Stimulated activated CD4-positive, alpha-beta T cell treated with anti-CD3 and anti-CD28 coated beads, TNF-alpha, amount 100 ng/mL, for 1 hour (primary cell): ENCODE data around the gene FARP1.

ENCODE experiments used
- DNase-seq, 3 donors: peaks; one replicate each; pipeline ENCODE4 v3.0.0-alpha.2; 2020; ENCODE audit warnings: low read depth in 3 of 3, low spot score in 1 of 3

FARP1 gene

DNA sequence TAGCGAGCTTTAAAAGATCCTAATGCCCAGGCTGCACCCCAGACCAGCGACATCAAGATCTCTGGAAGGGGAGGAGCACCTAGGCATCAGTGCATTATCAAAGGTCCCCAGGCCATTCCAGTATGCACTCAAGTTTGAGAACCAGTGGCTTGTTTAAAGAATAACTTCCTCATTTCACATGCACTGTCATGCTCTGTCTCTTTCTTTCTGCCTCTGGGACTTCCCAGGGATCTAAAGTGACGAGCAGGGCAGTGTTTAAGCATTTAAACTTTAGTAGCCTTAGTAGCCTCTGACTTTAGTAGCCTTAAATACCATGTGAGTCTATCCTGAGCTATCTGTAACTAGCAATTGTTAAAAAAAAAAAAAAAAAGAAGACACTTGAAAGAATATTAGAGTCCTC is 8.9 kb upstream of the FARP1 start:
- no peak for DNase-seq

DNA sequence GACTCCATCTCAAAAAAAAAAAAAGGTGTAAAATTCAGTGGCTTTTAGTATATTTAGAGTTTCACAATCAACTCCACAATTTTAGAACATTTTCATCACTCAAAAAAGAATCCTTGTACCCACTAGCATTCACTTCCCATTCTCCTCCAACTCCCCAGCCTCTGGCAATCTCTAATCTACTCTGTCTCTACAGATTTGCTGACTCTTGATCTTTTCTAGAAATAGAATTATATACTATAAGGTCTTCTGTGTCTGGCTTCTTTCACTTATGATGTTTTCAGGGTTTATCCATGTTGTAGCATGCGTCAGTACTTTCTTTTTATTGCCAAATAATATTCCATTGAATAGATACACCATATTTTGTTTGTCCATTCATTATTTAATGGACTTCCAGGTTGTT is 8.0 kb upstream of the FARP1 start:
- DNase-seq: no peak

DNA sequence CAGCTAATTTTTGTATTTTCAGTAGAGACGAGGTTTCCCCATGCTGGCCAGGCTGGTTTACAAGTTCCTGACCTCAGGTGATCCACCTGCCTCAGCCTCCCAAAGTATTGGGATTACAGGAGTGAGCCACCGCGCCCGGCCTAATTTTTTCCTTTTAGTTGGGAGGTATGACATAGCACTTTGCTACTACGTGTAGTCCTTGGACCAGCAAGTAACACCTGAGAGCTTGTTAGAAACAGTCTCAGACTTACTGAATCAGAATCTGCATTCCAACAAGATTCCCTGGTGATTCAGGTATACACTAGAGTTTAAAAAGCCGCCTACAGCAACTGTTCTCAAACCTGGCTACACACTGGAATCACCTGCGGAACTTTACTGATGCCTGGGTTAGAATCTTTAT is 1.8 kb upstream of the FARP1 start:
- DNase-seq: no peak

DNA sequence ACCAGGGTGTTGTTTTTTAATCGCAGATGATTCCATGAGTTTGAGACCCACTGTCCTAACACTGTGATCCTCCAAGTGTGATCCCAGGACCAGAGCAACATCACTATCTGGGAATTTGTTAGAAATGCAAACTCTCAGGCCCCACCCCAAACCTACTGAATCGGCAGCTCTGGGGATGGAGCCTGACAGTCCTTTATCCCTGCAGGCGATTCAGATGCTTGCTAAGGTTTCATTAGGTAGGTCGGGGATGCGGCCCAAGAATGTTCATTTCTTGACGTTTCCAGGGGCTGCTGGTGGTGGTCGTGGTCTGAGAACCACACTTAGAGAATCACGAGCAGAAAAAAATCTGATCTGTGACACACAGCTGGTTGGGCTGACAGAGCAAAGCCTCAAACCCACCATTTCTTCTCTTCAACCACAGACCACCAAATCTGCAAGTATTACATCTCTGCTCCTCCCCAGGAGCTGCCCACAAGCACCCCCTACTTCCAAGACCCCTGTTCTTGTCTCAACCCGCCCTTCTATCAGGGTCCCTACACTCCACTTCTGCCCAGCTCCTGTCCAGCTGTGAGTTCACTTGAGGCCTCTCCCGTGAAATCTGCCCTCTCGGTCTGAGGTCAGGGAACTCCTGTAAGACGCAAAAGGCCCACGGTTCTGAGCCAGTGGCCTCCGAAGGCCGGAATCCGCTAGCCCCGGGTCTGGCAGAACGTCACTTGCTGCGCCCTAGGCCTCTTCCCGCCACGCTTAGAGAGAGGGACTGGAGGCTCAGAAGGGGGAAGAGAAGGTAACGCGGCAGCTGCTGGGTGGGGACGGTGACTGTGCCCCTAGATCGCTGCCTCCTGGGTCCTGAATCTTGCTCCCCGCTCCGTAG is 1.1 kb upstream of the FARP1 start:
- no peak for DNase-seq

DNA sequence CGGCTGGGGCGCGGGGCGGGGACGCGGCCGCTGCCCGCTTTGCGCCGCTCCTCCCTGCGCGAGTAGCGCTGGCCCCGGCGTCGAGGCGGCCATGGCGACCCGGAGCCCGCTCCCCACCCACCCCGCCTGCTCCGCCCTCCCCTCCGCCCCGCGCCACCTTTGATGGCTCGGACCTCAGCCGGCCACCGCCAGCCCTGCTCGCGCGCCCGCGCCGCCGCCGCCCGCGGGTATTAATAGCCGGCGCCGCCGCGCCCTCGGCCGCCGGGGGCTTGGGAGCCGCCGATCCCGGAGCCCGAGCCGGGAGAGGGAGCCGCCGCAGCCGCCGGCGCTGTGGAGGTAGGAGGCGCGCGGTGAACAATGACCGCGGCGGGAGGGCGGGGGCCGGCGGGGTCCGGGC is 261 bp downstream of the FARP1 start:
- no peak for DNase-seq

DNA sequence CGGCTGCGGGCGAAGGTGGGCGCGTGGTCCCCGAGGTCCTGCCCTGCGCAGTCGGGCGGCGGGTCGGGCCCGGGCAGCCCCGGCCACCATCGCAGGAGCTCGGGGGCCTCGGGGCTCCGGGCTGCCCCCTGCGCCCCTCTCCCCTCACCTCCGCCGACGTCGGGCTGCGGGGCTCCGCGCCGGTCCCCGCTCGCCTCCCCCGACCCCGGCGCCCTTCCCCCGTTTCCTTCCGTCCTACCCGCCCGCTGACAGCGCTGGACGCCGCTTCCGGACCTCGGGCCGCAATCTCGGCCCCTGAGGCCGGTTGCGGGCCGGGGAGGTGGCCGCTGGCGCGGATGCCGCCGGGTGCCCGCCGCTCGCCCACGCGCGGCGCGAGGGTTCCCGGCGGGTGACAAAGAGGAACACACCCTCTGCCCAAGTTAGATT is 720 bp downstream of the FARP1 start:
- DNase-seq: no peak

DNA sequence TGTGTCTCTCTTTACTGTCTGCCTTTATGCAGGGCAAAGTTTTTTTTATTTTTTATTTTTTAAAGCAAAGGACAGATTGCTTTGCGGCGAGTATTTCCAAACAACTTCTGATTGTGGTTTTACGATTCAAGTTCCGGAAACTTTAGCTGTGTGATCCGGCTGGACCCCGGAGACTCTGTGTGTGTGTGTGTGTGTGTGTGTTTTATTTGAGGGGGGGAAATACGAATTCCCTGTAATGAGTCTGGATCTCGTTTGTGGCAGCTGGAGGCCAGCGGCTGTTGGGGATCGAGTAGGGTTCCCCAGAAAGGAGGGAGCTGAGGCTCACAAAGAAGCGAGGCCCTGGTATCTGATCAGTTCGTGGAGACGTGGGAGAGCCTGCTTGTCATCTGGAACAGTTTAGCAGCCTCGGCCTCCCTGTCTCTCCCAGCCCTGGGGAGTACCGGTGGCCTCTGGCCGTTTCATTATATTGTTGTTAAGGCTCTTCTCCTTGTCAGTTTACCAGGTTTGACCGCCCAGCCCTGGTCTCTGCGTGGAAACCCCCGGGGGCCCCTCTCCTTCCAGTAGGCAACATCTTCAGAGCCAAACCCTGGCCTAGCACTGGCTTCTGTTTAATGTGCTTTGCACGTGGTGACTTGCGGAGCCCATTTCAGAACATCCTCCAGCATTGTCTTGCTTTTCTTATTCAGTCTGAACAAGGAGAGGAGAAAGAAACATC is 1.3 kb downstream of the FARP1 start:
- DNase-seq: no peak

DNA sequence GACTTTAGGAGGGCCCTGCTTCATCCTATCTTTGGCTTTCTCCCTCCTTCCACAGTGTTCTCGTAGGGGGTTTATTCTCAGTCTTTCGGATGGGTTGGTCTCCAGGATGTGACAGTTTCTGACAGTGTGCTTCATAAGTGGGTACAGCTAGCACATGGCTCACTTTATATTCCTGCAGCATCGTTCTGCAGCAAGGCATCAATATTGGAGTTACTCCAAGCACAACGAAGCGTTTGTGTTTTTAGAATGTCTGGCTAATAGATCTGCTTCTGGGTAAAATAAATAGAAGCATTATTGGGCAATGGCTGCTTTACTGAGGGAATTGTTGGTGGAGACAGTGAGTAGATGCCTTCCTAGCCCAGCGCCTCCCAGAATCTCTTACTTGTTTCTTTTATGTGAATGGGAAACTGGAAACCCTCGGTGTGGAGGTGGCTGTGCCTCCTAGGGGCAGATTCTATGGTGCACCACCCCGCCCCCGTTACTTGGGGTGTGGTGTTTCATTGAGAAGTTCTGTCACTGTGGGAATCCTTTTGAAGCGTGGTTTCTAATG is 2.0 kb downstream of the FARP1 start:
- no peak for DNase-seq

DNA sequence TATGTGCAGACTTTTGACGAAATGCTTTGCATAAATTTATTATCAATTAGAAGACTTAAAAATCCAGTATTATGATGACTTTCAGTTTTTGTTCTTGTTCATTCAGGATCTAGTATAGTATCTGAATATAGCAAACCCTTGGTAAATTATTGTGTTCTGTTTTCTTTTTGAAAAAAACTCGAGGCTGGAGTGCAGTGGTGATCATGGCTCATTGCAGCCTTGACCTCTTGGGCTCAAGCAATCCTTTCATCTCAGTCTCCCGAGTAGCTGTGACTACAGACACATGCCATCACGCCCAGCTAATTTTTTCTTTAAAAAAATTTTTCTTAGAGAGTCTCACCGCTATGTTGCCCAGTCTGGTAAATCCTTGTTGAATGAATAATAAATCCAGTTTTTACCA is 4.6 kb downstream of the FARP1 start:
- no peak for DNase-seq

DNA sequence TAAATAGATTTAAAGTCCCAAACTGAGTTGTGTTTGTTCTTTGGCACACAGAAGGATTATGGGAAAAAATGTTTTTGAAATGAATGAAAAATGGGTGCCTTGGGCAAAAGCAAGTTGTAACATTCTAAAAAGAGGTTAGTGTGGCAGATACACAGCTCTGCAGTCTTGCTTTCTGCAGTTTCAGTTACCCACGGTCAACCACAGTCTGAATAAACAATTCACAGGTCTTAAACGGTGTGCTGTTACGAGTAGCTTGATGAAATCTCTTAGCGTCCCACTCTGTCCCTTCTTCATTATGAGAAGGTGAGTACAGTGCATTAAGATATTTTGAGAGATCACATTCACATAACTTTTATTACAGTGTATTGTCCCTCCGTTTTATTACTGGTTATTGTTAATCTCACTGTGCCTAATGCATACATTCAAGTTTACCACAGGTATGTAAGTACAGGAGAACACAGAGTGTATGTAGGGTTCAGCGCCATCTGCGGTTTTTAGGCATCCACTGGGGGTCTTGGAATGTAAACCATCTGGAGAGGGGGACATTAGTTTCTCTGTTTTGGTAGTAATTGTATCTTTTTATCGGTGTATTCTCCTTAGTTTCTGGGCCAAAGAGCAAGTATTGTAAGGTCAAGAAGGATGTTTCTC is 8.1 kb downstream of the FARP1 start:
- DNase-seq: no peak

DNA sequence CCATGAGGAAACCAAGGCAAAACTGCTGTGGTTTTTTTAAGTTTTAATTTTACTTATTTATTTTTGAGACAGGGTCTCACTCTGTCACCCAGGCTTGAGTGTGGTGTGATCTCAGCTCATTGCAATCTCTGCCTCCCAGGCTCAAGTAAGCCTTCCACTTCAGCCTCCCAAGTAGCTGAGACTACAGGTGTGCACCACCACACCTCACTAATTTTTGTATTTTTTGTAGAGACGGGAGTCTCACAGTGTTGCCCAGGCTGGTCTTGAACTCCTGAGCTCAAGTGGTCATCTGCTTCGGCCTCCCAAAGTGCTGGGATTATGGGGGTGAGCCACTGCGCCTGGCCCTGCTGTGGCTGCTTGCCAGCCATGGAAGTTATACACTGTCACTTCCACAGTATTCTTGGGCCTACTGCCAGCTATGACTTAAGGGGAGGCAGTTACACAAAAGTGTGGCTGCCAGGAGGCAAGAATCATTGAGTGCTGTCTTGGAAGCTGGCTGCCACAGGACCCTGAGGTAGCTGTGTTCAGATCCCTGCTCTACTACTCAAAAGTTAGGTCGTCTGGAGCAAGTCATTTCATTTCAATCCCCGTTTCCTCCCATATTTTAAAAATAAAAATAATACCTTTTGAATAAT is 12.7 kb downstream of the FARP1 start:
- no peak for DNase-seq

DNA sequence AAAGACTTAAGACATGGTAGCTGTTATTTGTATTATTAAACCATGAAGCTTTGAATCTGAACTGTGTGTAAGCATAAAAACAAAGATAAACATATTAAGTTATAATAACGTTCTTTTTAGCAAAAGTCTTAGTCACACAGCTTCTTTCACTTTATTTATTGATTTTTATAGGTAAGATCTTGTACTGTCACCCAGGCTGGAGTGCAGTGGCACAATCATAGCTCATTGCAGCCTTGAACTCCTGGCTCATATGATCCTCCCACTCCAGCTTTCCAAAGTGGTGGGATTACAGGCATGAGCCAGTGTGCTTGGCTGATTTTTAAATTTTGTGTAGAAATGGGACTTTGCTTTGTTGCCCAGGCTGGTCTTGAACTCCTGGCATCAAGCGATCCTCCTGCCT is 13.4 kb downstream of the FARP1 start:
- DNase-seq: no peak

DNA sequence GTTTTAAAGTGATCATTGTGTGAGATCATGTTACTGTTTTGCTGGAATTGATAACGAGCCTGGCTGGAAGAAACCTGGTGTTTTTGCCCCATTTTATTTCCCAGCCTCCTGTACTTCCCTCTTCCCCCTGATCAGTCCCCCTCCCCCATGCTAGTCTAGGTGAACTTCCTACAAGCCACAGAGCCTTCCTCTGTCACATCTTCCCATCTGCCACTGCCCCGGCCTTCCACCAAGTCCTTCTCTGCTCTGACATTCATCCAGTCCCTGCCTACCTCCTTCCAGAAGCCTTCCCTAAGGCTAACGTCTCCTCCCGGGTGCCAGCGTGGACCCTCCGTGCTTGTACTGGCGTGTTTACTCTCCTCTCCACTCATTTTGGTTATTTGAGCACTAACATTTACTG is 14.3 kb downstream of the FARP1 start:
- no peak for DNase-seq

DNA sequence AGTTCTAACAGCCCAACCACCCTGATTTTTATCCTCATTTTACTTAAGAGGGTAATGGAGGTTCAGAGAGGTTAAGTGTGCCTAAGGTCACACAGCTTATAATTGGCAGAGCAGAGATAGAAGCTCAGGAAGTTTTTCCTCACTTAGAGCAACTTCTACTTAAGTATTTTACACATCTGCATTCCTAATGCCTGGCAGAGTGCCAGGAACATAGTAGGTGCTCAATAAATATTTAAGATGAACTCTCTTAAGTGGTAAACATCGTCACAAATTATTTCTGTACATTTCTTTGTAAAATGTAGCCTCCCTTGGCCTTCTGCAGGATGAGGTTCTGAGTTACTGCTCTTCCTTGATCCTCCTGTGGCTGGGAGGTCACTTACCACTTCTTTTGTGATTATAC is 14.7 kb downstream of the FARP1 start:
- no peak for DNase-seq

DNA sequence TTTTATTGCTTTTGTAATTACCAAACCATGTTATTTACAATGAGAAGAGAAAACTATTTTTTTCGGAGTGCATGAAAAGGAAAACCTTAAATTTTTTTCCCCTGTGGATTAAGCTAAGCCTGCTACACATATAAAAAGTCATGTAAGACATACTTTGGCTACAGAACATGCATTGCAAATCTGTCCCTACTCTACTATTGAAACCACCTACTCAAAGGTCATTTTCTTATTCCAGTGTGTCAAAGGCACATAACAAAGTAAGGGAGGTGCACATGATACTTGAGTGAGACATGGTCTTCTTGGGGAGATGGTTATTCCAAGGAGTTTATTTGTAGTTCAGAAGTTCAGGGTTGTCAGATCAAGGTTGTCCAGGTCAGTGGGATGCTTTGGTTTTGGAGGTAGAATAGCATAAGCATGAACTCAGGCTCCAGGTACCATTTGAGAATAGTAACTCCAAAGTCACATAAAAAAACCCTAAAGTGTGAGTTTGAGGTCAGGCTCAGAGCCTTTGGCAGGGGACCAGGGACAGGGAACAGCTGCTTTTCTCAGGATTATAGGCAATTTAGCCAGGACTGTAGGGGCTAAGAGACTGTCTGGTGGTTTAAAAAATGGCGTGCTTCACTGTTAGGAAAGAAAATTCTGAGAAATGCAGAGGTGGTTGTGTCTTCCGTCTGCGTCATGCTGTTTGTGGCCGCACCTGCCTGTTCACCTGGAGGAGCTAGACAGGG is 15.4 kb downstream of the FARP1 start:
- DNase-seq: no peak

DNA sequence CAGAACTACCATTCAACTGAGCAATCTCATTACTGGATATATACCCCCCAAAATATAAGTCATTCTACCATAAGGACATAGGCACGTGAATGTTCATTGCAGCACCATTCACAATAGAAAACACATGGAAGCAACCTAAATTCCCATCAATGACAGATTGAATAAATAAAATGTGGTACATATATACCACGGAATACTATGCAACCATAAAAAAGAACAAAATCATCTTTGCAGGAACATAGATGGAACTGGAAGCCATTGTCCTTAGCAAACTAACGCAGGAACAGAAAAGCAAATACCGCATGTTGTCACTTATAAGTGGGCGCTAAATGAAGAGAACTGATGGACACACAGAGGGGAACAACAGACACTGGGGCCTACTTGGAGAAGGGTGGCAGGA is 20.0 kb downstream of the FARP1 start:
- DNase-seq: no peak

DNA sequence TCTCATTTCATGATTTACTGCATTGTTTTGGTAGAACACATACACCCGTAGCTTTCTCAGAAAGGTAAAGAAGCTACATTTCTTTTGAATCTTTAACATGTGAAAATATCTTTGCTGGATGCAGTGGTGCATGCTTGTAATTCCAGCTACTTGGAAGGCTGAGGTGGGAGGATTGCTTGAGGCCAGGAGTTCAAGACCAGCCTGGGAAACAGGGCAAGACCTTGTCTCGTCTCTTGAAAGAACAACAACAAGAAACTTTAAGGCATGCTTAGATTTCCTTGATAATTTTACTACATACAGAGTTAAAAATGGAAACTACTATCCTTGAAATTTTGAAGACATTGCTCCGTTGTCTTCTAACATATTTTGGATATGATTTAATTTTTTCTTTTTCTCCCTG is 26.4 kb downstream of the FARP1 start:
- DNase-seq: no peak

DNA sequence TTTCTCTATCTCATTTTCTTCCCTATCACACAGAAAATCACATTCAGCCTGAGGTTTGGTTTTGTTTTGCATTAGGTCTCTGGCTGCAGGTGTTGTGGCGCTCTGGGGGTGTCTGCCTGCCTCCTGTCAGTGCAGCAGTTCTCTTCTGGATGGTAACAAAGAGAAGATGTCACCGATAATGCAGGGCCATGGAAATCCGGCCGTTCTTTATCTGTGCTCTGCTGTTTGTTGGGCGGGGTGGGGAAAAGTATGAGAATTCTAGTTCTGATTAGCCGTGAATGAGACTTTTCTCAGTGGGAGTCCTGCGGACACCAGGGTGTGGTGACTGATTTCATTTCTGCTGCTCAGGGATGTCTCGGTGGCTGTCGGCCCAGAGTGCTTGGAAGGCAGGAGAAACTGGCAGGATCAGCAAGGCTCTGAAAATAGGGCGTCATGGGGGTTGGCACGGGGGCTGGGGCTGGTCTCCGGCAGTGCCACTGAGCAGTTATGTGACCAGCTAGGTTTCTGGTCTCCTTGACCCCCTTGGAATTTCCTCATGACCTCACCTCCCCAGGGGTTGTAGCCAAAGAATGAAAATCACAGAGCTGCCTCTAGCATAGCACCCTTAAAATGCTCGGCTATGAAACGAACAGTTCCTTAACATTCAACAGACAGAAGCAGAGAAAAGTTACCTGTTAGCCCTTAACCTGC is 29.2 kb downstream of the FARP1 start:
- DNase-seq: no peak

DNA sequence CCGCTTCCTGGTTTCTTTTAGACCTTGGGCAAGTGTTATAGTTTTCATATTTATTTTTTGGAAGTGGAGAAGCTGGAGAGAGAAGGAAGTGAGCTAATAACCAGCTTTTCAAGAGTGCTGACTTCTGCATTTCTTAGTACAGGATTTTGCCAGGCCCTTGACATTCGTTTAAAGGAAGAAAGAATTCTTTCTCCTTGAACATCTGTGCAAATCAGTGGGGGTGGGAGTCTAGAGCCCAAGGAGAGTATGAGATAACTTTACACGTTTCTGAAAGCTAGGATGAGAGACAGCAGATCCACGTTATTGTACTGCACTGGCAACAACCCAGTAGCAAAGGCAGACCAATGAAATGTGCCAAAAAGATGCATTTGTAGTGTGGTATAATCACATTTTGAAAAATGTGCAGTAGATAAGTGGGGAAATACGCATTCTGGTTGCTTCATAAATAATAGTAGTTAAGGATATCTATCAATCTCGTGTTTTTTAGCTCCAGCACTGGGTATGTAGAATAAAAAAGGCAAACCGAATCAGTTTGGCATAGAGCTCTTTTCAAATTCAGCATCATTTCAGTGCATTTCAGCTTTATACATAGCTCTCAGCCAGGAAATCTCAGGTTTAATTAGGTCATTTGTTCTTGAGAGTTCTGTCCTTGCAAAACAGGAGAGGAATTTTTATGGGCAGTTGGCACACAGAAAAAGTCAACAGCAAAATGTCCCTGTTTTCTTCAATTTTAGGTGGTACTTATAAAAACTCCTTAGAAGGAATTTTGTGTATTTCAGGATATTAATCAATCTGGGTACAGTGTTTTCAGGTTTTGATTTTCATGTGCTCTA is 29.9 kb downstream of the FARP1 start:
- DNase-seq: no peak
